Liver (tissue), 3 donors: ENCODE results near the gene SOCS2.

Experiments used
- ATF3 ChIP-seq: IDR thresholded peaks from 2 replicates; pipeline ENCODE4 v1.6.1; 2016; ENCODE audit warnings: antibody characterized with exemption
- FOXA1 ChIP-seq: IDR thresholded peaks from 2 replicates; pipeline ENCODE4 v1.6.1; 2016; ENCODE audit warnings: antibody characterized with exemption
- HNF4G ChIP-seq: IDR thresholded peaks from 2 replicates; pipeline ENCODE4 v1.6.1; 2016; ENCODE audit warnings: antibody characterized with exemption
- JUND ChIP-seq, 2 donors: IDR thresholded peaks; 2 replicates each; pipeline ENCODE4 v1.6.1; 2016; ENCODE audit warnings: antibody characterized with exemption in 2 of 2
- RAD21 ChIP-seq, 2 donors: IDR thresholded peaks; 2 replicates each; pipeline ENCODE4 v1.6.1; 2016; ENCODE audit warnings: antibody characterized with exemption in 2 of 2, mild to moderate bottlenecking in 2 of 2
- REST ChIP-seq: IDR thresholded peaks from 2 replicates; pipeline ENCODE4 v1.6.1; 2016; ENCODE audit warnings: antibody characterized with exemption, mild to moderate bottlenecking
- TAF1 ChIP-seq: conservative IDR thresholded peaks from 2 replicates; pipeline ENCODE4 v1.6.1; 2016; ENCODE audit warnings: antibody characterized with exemption, mild to moderate bottlenecking
- YY1 ChIP-seq: IDR thresholded peaks from 2 replicates; pipeline ENCODE4 v1.6.1; 2016; ENCODE audit warnings: antibody characterized with exemption, mild to moderate bottlenecking
- TF ChIP-seq, protein P1 (sequence below): fragments of 150-350 bp; IDR thresholded peaks from 2 replicates; pipeline ENCODE4 v1.5.1; 2017; ENCODE audit warnings: improper control_type of control experiment, low read depth, low read length; ENCODE audit not compliant: missing input control
- TF ChIP-seq, protein P2 (sequence below): IDR thresholded peaks from 2 replicates; pipeline ENCODE4 v1.6.1; 2016; ENCODE audit warnings: antibody characterized with exemption
- TF ChIP-seq, protein P3 (sequence below): IDR thresholded peaks from 2 replicates; pipeline ENCODE4 v1.6.1; 2016; ENCODE audit warnings: antibody characterized with exemption
- donor health status: healthy.
- donor health status: healthy.

DNA sequence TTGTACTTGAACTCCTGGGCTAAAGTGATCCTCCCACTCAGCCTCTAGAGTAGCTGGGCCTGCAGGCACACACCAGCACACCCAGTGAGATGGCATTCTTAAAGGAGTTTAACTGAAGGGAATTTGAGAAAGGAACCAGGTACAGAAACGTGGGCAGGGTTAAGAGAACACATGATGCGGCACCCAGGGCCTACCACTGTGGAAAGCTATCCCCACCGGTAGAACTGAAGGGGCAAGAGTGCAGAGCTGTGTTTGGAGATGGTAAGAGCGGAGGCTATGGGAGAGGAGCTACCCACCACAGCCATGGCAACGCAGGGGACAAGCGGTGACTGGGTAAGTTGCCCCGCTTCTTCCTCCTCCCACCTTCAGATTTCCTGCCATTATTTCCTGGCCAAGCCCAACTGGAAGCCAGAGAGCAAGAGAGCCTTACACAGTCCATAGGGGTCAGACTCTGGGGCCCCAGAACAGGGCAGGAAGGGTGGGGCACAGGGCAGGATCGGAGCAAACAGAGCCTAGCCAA, 46.5 kb downstream of the SOCS2 start:
- TF ChIP-seq REST: no peak
- TF ChIP-seq JUND (IDR thresholded peaks at IDR 0.05): no peak
- TF ChIP-seq RAD21 (IDR thresholded peaks at IDR 0.05): no peak
- TF ChIP-seq FOXA1: no peak
- TF ChIP-seq, protein P1, sequence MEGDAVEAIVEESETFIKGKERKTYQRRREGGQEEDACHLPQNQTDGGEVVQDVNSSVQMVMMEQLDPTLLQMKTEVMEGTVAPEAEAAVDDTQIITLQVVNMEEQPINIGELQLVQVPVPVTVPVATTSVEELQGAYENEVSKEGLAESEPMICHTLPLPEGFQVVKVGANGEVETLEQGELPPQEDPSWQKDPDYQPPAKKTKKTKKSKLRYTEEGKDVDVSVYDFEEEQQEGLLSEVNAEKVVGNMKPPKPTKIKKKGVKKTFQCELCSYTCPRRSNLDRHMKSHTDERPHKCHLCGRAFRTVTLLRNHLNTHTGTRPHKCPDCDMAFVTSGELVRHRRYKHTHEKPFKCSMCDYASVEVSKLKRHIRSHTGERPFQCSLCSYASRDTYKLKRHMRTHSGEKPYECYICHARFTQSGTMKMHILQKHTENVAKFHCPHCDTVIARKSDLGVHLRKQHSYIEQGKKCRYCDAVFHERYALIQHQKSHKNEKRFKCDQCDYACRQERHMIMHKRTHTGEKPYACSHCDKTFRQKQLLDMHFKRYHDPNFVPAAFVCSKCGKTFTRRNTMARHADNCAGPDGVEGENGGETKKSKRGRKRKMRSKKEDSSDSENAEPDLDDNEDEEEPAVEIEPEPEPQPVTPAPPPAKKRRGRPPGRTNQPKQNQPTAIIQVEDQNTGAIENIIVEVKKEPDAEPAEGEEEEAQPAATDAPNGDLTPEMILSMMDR: no peak
- TF ChIP-seq HNF4G: no peak
- no peak for TF ChIP-seq YY1
- TF ChIP-seq TAF1: no peak
- TF ChIP-seq, protein P2, sequence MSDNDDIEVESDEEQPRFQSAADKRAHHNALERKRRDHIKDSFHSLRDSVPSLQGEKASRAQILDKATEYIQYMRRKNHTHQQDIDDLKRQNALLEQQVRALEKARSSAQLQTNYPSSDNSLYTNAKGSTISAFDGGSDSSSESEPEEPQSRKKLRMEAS: no peak
- TF ChIP-seq, protein P3, sequence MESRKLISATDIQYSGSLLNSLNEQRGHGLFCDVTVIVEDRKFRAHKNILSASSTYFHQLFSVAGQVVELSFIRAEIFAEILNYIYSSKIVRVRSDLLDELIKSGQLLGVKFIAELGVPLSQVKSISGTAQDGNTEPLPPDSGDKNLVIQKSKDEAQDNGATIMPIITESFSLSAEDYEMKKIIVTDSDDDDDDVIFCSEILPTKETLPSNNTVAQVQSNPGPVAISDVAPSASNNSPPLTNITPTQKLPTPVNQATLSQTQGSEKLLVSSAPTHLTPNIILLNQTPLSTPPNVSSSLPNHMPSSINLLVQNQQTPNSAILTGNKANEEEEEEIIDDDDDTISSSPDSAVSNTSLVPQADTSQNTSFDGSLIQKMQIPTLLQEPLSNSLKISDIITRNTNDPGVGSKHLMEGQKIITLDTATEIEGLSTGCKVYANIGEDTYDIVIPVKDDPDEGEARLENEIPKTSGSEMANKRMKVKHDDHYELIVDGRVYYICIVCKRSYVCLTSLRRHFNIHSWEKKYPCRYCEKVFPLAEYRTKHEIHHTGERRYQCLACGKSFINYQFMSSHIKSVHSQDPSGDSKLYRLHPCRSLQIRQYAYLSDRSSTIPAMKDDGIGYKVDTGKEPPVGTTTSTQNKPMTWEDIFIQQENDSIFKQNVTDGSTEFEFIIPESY: no peak
- TF ChIP-seq ATF3: no peak
